Uterus (tissue), 2 donors: ENCODE results near the gene FMN1.

Experiments
- CTCF ChIP-seq, 4 experiments: fragments of 200-600 bp in 2 of 4; fragments of 450-650 bp in 2 of 4; sonication (generic) in 2 of 4; IDR thresholded peaks; one replicate each; pipeline ENCODE4 v1.5.1; 2016 to 2019; ENCODE audit warnings: antibody characterized with exemption in 4 of 4, mild to moderate bottlenecking in 2 of 4, moderate library complexity in 1 of 4
- POLR2A ChIP-seq, 2 donors: fragments of 450-650 bp; IDR thresholded peaks; one replicate each; pipeline ENCODE4 v1.6.1; 2016; ENCODE audit warnings: antibody characterized with exemption in 2 of 2, mild to moderate bottlenecking in 1 of 2, moderate library complexity in 1 of 2

GRCh38 chr15:33032053-33032452, 162.5 kb downstream of the FMN1 start:
- TF ChIP-seq CTCF (IDR thresholded peaks at IDR 0.05) (no peak), POLR2A (IDR thresholded peaks at IDR 0.05) (no peak)
